Measurements from ENCODE around the gene GALNT8. TPM values are rescaled to one million over a fixed set of nuclear protein-coding genes. Genes with fewer than 3 reads are reported as not detected.
A peak's percentile ranks its signal among the peaks of the same experiment; 100 is the strongest.
"Not testable (repeated sequence)": the region's sequence is repeated elsewhere in the genome, so short reads cannot be mapped to it uniquely, and the experiment has no call there.

The GALNT8 gene
- total RNA-seq, 1 donor from 2014 or later: 0.77 TPM

DNA sequence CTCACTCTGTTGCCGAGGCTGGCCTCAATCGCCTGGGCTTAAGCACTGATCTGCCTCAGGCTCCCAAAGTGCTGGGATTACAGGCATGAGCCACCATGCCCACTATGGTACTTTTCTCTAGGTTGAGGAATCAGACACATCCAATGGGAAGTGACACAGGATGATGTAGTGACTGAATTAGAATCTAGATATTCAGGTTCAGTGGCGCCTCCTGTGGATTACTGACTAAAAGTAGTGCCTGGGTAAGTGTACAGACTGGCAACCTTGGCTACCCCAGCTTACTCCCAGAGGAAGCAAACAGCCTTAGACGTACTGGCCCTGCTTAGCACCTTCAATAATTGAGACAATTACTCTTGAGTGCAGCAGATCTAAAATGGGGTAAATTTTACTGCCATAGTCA is 22.8 kb downstream of the GALNT8 start:
- Histone ChIP-seq H3K27me3 (ENCODE audit: low read depth) (no peaks in the 10 kb centered on the region), H3K27ac (no peak overlapping the region), H3K4me1 (no peaks in the 10 kb centered on the region), H3K4me3 (no peak overlapping the region), H3K36me3 (no peaks in the 10 kb centered on the region), H3K9me3 (no peaks in the 10 kb centered on the region)
- ATAC-seq: no peak
- DNase-seq: no peak
- TF ChIP-seq, protein P1, sequence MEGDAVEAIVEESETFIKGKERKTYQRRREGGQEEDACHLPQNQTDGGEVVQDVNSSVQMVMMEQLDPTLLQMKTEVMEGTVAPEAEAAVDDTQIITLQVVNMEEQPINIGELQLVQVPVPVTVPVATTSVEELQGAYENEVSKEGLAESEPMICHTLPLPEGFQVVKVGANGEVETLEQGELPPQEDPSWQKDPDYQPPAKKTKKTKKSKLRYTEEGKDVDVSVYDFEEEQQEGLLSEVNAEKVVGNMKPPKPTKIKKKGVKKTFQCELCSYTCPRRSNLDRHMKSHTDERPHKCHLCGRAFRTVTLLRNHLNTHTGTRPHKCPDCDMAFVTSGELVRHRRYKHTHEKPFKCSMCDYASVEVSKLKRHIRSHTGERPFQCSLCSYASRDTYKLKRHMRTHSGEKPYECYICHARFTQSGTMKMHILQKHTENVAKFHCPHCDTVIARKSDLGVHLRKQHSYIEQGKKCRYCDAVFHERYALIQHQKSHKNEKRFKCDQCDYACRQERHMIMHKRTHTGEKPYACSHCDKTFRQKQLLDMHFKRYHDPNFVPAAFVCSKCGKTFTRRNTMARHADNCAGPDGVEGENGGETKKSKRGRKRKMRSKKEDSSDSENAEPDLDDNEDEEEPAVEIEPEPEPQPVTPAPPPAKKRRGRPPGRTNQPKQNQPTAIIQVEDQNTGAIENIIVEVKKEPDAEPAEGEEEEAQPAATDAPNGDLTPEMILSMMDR (IDR thresholded peaks at IDR 0.05): no peak
- intact Hi-C loops (cut with DNase I): no loop called here

DNA sequence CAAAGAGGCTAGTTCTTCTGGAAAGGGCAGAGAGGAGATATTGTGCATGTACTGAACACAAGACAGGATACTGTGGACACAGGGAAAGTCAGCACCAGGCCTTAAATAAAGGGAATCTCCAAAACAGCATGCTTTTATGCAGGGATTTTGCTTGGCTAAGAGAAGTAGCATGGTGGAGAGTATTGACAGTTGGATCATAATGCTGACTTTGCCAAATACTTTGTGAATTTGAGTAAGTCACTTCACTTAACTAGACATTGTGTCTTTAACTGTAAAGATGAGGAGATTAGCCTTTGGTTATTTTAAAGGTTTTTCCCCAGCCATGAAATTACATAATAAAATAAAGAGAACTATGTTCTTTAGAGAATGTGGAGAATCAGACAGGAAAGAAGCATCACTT is 24.5 kb downstream of the GALNT8 start:
- H3K27me3 ChIP-seq (ENCODE audit: low read depth): no peaks in the 10 kb centered on the region
- H3K27ac ChIP-seq: no peak overlapping the region
- H3K9me3 ChIP-seq: no peaks in the 10 kb centered on the region
- TF ChIP-seq, protein P1 (IDR thresholded peaks at IDR 0.05): no peak
- H3K36me3 ChIP-seq: no peaks in the 10 kb centered on the region
- no peaks in the 10 kb centered on the region for H3K4me1 ChIP-seq
- ATAC-seq (no peak), DNase-seq (no peak)
- no peak overlapping the region for H3K4me3 ChIP-seq
- intact Hi-C loops (cut with DNase I): no loop called here

DNA sequence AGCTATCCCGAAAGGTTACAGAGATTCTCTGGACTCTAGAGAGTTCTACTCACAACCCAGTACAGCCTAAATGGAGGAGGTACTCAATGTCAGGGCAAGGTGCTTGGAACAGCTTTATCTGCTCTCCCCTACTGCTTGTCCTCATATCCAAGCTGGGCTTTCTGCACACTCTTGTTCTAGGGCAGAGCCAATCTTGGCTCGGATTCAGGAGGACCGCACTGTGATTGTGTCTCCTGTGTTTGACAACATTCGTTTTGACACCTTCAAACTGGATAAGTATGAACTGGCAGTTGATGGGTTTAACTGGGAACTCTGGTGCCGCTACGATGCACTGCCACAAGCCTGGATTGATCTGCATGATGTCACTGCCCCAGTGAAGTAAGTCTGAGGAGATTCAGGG is 25.0 kb downstream of the GALNT8 start:
- no peaks in the 10 kb centered on the region for H3K27me3 ChIP-seq (ENCODE audit: low read depth)
- intact Hi-C loops (cut with DNase I): no loop called here
- TF ChIP-seq, protein P1 (IDR thresholded peaks at IDR 0.05): no peak

DNA sequence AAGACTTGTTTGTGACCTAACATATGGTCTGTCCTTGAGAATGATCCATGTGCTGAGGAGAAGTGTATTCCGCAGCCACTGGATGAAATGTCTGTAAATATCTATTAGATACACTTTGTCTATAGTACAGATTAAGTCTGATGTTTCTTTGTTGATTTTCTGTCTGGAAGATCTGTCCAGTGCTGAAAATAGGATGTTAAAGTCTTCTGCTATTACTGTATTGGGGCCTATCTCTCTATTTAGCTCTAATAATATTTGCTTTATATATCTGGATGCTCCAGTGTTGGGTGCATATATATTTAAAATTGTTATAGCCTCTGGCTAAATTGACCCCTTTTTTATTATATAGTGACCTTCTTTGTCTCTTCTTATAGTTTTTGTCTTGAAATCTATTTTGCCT is 31.5 kb downstream of the GALNT8 start:
- intact Hi-C loops (cut with DNase I): not testable (repeated sequence)

More for the DNA sequence above, 25.0 kb downstream of the GALNT8 start:
- Histone ChIP-seq H3K9me3 (no peaks in the 10 kb centered on the region), H3K4me3 (no peak overlapping the region), H3K4me1 (no peaks in the 10 kb centered on the region), H3K27ac (no peak overlapping the region), H3K36me3 (no peaks in the 10 kb centered on the region)
- DNase-seq: no peak
- no peak for ATAC-seq

DNA sequence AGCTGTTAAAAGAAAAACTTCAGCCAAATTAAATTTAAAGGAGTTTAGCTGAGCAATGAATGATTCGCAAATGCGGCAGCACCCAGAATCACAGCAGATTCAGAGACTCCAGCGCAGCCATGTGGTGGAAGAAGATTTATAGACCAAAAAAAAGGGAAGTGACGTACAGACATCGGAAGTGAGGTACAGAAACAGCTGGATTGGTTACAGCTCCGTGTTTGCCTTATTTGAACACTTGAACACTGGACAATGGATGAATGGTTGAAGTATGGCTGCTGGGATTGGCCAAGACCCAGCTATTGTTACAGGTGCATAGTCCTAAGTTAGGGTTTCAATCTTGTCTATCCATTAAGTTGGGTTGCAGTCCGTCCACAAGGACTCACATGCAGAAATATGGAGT is 42.6 kb downstream of the GALNT8 start:
- Histone ChIP-seq H3K4me1 (no peaks in the 10 kb centered on the region), H3K27ac (no peak overlapping the region), H3K9me3 (no peaks in the 10 kb centered on the region), H3K36me3 (no peaks in the 10 kb centered on the region), H3K27me3 (ENCODE audit: low read depth) (no peaks in the 10 kb centered on the region), H3K4me3 (no peak overlapping the region)
- ATAC-seq (no peak), DNase-seq (no peak)
- TF ChIP-seq, protein P1 (IDR thresholded peaks at IDR 0.05): no peak
- intact Hi-C loops (cut with DNase I): no loop called here

More for the DNA sequence above, 31.5 kb downstream of the GALNT8 start:
- not testable (repeated sequence) for H3K27ac ChIP-seq; ATAC-seq; DNase-seq; H3K4me1 ChIP-seq; H3K36me3 ChIP-seq; H3K9me3 ChIP-seq; H3K4me3 ChIP-seq; H3K27me3 ChIP-seq (ENCODE audit: low read depth)

DNA sequence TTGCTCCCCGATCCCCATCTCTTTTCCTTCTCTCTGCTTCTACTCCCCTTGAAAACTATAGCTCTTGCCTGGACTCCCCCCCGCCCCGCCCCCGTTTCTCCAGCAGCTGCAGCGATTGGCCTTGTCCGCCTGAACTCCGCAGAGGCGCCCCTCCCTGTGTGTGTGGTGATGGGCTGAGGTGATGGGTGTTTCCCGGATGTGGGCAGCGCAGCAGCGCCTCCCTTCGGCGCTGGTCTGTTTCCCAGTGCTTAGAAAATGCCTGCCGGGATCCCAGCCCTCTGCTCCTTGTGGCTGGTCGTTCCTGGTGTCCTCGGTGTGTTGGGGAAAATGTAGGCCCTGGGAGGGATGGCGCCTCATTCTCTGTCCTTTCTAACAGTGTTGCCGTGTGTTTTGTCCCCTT is 43.3 kb downstream of the GALNT8 start:
- ATAC-seq (peak; percentile 52 to 57), DNase-seq (no peak)
- no peaks in the 10 kb centered on the region for H3K27me3 ChIP-seq (ENCODE audit: low read depth)
- H3K36me3 ChIP-seq: no peaks in the 10 kb centered on the region
- H3K4me3 ChIP-seq: no peak overlapping the region
- TF ChIP-seq, protein P1 (IDR thresholded peaks at IDR 0.05): no peak
- intact Hi-C loops (cut with DNase I): no loop called here
- no peaks in the 10 kb centered on the region for H3K9me3 ChIP-seq
- peaks cover 2% of the 10 kb centered on the region for H3K4me1 ChIP-seq
- no peak overlapping the region for H3K27ac ChIP-seq
